C4-2B (cell line): ENCODE data around the gene PDE4D.

Experiments used
- ZFX ChIP-seq: fragments of 450-650 bp; IDR thresholded peaks from 2 replicates; pipeline ENCODE4 v1.6.1; 2017
- TF ChIP-seq, protein P1 (sequence below): fragments of 450-650 bp; conservative IDR thresholded peaks from 2 replicates; pipeline ENCODE4 v1.5.1; 2017; ENCODE audit warnings: mild to moderate bottlenecking

DNA sequence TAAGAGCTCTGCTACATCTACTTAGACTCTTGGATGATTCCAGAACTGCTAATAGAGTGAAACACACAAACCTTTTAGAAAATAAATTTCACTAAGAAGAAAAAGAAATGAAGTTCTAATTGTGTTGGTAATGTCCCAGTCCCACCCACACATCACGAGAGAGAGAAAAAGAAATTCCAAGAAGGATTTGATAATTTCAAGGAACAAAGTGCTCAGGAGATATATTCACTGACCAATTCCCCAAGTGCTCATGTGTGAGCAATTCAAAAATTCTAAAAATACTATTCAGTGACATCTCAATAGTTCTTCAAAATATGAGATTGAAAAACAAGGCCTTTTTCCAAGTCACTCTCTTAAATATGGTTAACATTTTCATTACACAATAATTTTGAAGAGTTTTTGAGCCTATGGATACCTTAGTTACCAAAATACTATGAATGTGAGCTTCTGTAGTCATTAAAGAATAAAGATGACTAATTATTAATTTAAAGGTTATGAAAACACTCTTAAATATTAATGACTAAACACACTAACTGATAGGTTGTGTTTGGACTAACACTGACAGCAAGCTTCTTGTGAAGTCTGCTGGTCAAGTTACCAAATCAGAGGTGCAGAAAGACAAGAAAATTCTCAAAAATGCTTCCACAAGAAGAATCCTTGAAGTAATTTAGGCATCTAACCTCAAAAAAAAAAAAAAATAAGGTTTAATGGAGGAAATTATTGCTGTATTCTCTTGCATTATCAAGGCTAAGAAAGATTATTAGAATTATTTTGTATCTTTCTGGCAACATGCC lies 245.3 kb downstream of the PDE4D start:
- TF ChIP-seq, protein P1, sequence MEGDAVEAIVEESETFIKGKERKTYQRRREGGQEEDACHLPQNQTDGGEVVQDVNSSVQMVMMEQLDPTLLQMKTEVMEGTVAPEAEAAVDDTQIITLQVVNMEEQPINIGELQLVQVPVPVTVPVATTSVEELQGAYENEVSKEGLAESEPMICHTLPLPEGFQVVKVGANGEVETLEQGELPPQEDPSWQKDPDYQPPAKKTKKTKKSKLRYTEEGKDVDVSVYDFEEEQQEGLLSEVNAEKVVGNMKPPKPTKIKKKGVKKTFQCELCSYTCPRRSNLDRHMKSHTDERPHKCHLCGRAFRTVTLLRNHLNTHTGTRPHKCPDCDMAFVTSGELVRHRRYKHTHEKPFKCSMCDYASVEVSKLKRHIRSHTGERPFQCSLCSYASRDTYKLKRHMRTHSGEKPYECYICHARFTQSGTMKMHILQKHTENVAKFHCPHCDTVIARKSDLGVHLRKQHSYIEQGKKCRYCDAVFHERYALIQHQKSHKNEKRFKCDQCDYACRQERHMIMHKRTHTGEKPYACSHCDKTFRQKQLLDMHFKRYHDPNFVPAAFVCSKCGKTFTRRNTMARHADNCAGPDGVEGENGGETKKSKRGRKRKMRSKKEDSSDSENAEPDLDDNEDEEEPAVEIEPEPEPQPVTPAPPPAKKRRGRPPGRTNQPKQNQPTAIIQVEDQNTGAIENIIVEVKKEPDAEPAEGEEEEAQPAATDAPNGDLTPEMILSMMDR: no peak
- TF ChIP-seq ZFX: no peak
